GM12878 (cell line): ENCODE data around the gene NTN1. TPM values are rescaled to one million over a fixed set of nuclear protein-coding genes. Genes with fewer than 3 reads are reported as not detected.

Source experiments
- ATAC-seq: fragments of 200-7000 bp; cut with Tn5 transposase; 3 replicates; pipeline ENCODE4 v1.9.1; 2020; ENCODE audit warnings: mild to moderate bottlenecking, moderate library complexity
- BruUV-seq: library from RNA; stranded (reverse); fragments of 400-500 nt; replicated peaks from 2 replicates; lab custom pipeline; 2021; lab: Mats Ljungman, UMichigan
- CTCF ChIA-PET: fragments of 300-600 bp; sonication (Branson Sonifier 250); formaldehyde crosslinking; extraction: SDS; loops from one replicate; lab custom pipeline; 2021; ENCODE audit warnings: inconsistent platforms; lab: Yijun Ruan, JAX
- POLR2A ChIA-PET: fragments of 350-600 bp; formaldehyde crosslinking; extraction: SDS; loops from one replicate; lab custom pipeline; 2021; ENCODE audit warnings: inconsistent platforms; lab: Charles Lee
- RAD21 ChIA-PET: fragments of 300-600 bp; sonication (Branson Sonifier 250); formaldehyde crosslinking; loops from one replicate; lab custom pipeline; 2023; ENCODE audit warnings: antibody characterized with exemption; ENCODE audit not compliant: unreplicated experiment; lab: Charles Lee
- SMC1A ChIA-PET: fragments of 300-600 bp; sonication (Branson Sonifier 250); formaldehyde crosslinking; loops from one replicate; lab custom pipeline; 2023; ENCODE audit not compliant: unreplicated experiment, uncharacterized antibody; lab: Charles Lee
- DNase-seq: peaks from one replicate; pipeline ENCODE4 v3.0.0-alpha.2; 2011; ENCODE audit warnings: low read depth, low spot score
- FAIRE-seq: peaks from 3 replicates; lab custom pipeline; 2011; peaks lifted over from hg19 to GRCh38; lab: Jason Lieb, UNC
- H2AFZ ChIP-seq: 2 replicates; pipeline ENCODE4 v1.6.0; 2011; ENCODE audit warnings: low read depth, low read length, control low read depth; ENCODE audit not compliant: control insufficient read depth
- H3K27ac ChIP-seq: 2 replicates; pipeline ENCODE4 v1.5.1; 2011; ENCODE audit warnings: control low read depth; ENCODE audit not compliant: control insufficient read depth, insufficient read depth
- H3K27me3 ChIP-seq, 2 experiments: replicated peaks in 1 of 2; 2 replicates each; pipeline versions ENCODE4 v1.6.0 to v1.6.1; 2011; ENCODE audit warnings: low read length in 1 of 2; ENCODE audit not compliant: control insufficient read depth in 2 of 2, insufficient read depth in 2 of 2
- H3K36me3 ChIP-seq, 2 experiments: 2 replicates each; pipeline ENCODE4 v1.5.1; 2011; ENCODE audit warnings: low read length in 1 of 2; ENCODE audit not compliant: control insufficient read depth in 2 of 2, insufficient read depth in 2 of 2
- H3K4me1 ChIP-seq: 2 replicates; pipeline ENCODE4 v1.6.1; 2011; ENCODE audit warnings: mild to moderate bottlenecking, low read length, moderate library complexity, mixed read lengths; ENCODE audit not compliant: control insufficient read depth, insufficient read depth
- H3K4me2 ChIP-seq: 2 replicates; pipeline ENCODE4 v1.6.0; 2011; ENCODE audit warnings: control low read depth; ENCODE audit not compliant: control insufficient read depth, insufficient read depth
- H3K4me3 ChIP-seq: fragments of 200-600 bp; sonication (generic); 2 replicates; pipeline ENCODE4 v1.5.1; 2016
- H3K79me2 ChIP-seq: 2 replicates; pipeline ENCODE4 v1.6.0; 2011; ENCODE audit warnings: low read length; ENCODE audit not compliant: control insufficient read depth, insufficient read depth
- H3K9ac ChIP-seq: 2 replicates; pipeline ENCODE4 v1.8.0; 2011; ENCODE audit warnings: low read length, control low read depth, mixed read lengths; ENCODE audit not compliant: control insufficient read depth, insufficient read depth
- H3K9me3 ChIP-seq: replicated peaks from 3 replicates; pipeline ENCODE4 v1.5.1; 2011; ENCODE audit warnings: mild to moderate bottlenecking, low read length; ENCODE audit not compliant: control insufficient read depth, insufficient read depth
- H4K20me1 ChIP-seq: 2 replicates; pipeline ENCODE4 v1.6.0; 2011; ENCODE audit not compliant: control insufficient read depth, insufficient read depth
- CEBPB ChIP-seq, 2 experiments: fragments of 150-350 bp in 1 of 2; IDR thresholded peaks; 2 replicates each; pipeline ENCODE4 v1.6.1; 2012 to 2014; ENCODE audit warnings: low read depth in 2 of 2, low read length in 2 of 2, borderline replicate concordance in 1 of 2, inconsistent platforms in 1 of 2
- ESRRA ChIP-seq: IDR thresholded peaks from 2 replicates; pipeline ENCODE4 v1.6.1; 2012; ENCODE audit warnings: mild to moderate bottlenecking, low read length, improper control_type of control experiment
- IKZF1 ChIP-seq: fragments of 450-650 bp; conservative IDR thresholded peaks from 2 replicates; pipeline ENCODE4 v1.6.1; 2017; ENCODE audit warnings: antibody characterized with exemption, mild to moderate bottlenecking
- IKZF2 ChIP-seq, 2 experiments: fragments of 450-650 bp; IDR thresholded peaks; 2 replicates each; pipeline ENCODE4 v1.6.1; 2017; ENCODE audit warnings: mild to moderate bottlenecking in 2 of 2, moderate library complexity in 2 of 2
- MTA2 ChIP-seq: fragments of 450-650 bp; IDR thresholded peaks from 2 replicates; pipeline ENCODE4 v1.6.1; 2016; ENCODE audit warnings: low read depth, mild to moderate bottlenecking, moderate library complexity
- MTA3 ChIP-seq: IDR thresholded peaks from 2 replicates; pipeline ENCODE4 v1.6.1; 2012; ENCODE audit warnings: low read length, inconsistent platforms, borderline replicate concordance
- NRF1 ChIP-seq: conservative IDR thresholded peaks from 2 replicates; pipeline ENCODE4 v1.6.1; 2011; ENCODE audit warnings: mild to moderate bottlenecking, low read depth, low read length, improper control_type of control experiment
- POLR2AphosphoS5 ChIP-seq: IDR thresholded peaks from 2 replicates; pipeline ENCODE4 v1.6.1; 2011; ENCODE audit warnings: mild to moderate bottlenecking, low read length, inconsistent platforms
- SIN3A ChIP-seq: IDR thresholded peaks from 2 replicates; pipeline ENCODE4 v1.6.1; 2012; ENCODE audit warnings: low read depth, low read length, improper control_type of control experiment
- SPI1 ChIP-seq: IDR thresholded peaks from 2 replicates; pipeline ENCODE4 v1.6.1; 2011; ENCODE audit warnings: low read depth, mild to moderate bottlenecking, low read length, moderate library complexity, borderline replicate concordance; ENCODE audit not compliant: insufficient read depth
- TAF1 ChIP-seq: IDR thresholded peaks from 2 replicates; pipeline ENCODE4 v1.6.1; 2011; ENCODE audit warnings: mild to moderate bottlenecking, low read depth, low read length, borderline replicate concordance
- YY1 ChIP-seq: IDR thresholded peaks from 2 replicates; pipeline ENCODE4 v1.6.1; 2011; ENCODE audit warnings: low read depth, mild to moderate bottlenecking, low read length
- ZNF274 ChIP-seq: IDR thresholded peaks from one replicate; pipeline ENCODE4 v1.8.0; 2011; ENCODE audit not compliant: insufficient read length, insufficient read depth
- ZNF384 ChIP-seq: IDR thresholded peaks from 2 replicates; pipeline ENCODE4 v1.6.1; 2012; ENCODE audit warnings: low read depth, mild to moderate bottlenecking, low read length, improper control_type of control experiment, borderline replicate concordance
- ZSCAN29 ChIP-seq: fragments of 450-650 bp; IDR thresholded peaks from 2 replicates; pipeline ENCODE4 v1.6.1; 2017; ENCODE audit warnings: mild to moderate bottlenecking, moderate library complexity
- WGBS: methylation state at CpG from one replicate; pipeline ENCODE4 v1.1.6; 2016; ENCODE audit warnings: low lambda C conversion rate; ENCODE audit not compliant: insufficient replicate concordance, insufficient coverage; ENCODE audit errors: missing lambda C conversion rate; 5-methylcytosine and 5-hydroxymethylcytosine counted together
- in situ Hi-C: fragments of 300-500 bp; cut with MboI; formaldehyde crosslinking; loops from 9 replicates; pipeline ENCODE4 v1.14.3; 2018; ENCODE audit warnings: mixed read lengths
- intact Hi-C: fragments of 100-400 bp; cut with micrococcal nuclease; formaldehyde crosslinking; loops from one replicate; pipeline ENCODE4 v1.14.2; 2022; ENCODE audit not compliant: unreplicated experiment
- polyA plus RNA-seq, 11 experiments: library from polyadenylated mRNA; depleted of rRNA in 4 of 11; unstranded in 6 of 11; stranded (reverse) in 5 of 11; fragments of >200 nt; fragmentation: Nextera tagmentation in 4 of 11; fragmentation: Illumina TruSeq in 1 of 11; extraction: Ambion mirVana in 4 of 11; extraction: Trizol in 1 of 11; gene quantifications; 1 replicate in 1 of 11; 2 replicates in 10 of 11; pipeline versions ENCODE4 v1.2.1 to v1.2.3, GENCODE V29; 2011 to 2016; ENCODE audit warnings: inconsistent platforms in 2 of 11, missing spikeins in 2 of 11, low read depth in 1 of 11
- total RNA-seq, 4 experiments: library from RNA; depleted of rRNA in 3 of 4; stranded (reverse); fragments of >200 nt in 3 of 4; fragmentation: Illumina TruSeq in 1 of 4; extraction: Trizol in 1 of 4; gene quantifications; 2 replicates each; pipeline versions ENCODE4 v1.2.1 to v1.2.3, GENCODE V29; 2013 to 2021
- TF ChIP-seq, protein P1 (sequence below): fragments of 450-650 bp; IDR thresholded peaks from 2 replicates; pipeline ENCODE4 v1.6.1; 2018; ENCODE audit warnings: mild to moderate bottlenecking, low read depth, moderate library complexity; ENCODE audit not compliant: partially characterized antibody
- TF ChIP-seq, protein P2 (sequence below): fragments of 450-650 bp; IDR thresholded peaks from 2 replicates; pipeline ENCODE4 v1.6.1; 2016; ENCODE audit warnings: mild to moderate bottlenecking
- TF ChIP-seq, protein P3 (sequence below): fragments of 450-650 bp; IDR thresholded peaks from 2 replicates; pipeline ENCODE4 v1.6.1; 2017; ENCODE audit warnings: low read depth, mild to moderate bottlenecking, moderate library complexity

Gene NTN1
- total and polyA plus RNA-seq, 10 of the 15 experiments (the other 5 are each of a cell fraction or from before 2014, with no cell fraction given): 0.02 to 0.89 (median 0.35) TPM

DNA sequence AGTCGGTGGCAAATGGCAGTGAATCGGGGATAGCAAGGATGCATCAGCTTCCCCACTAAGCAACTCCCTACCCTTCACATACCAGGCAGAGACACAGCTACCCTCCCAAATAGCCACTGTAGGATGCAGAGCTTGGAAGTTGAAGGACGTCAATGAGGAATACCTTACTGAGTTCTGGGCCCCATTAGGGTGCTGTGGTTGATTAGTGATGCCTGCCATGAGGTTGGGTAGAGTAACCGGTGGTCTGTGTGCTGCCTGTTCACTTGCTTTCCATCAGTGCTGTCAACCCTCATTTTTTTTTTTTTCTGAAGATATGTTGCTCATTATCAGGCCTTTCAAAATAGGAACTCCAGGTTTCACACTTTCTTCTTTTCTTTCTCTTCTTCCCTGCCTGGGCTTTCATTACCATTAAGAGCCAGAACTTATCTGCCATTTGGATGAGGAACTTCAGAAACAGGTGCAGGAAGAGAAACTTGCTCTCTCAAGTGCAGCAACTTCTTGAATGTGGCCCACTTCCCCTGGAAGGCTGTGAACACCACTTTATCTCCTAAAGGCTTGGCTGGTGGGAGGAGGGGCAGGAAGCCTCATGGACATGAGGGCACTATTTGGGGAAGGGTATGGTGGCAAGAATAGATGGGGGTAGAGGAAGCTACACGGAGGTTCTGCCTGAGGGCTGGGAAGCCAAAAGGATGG, 183.5 kb downstream of the NTN1 start:
- ChIA-PET RAD21 (no interaction called here), CTCF (interaction anchor here (0.6 to 0.8 kb wide), 3 partner anchors 9 to 1008 kb away, joined by 3 to 4 read pairs (median 4); no protein-coding TSS in a partner anchor), SMC1A (interaction anchor here (0.7 to 1.1 kb wide), 2 partner anchors 9 to 84 kb away, joined by 3 read pairs; no protein-coding TSS in a partner anchor), POLR2A (interaction anchor here (1.2 kb wide), 1 partner anchor 13 kb away, joined by 3 read pairs; no protein-coding TSS in a partner anchor)
- WGBS: 47% methylated on average over 4 of the region's 5 CpGs
- Histone ChIP-seq H3K4me1 (peaks cover 14% of the 10 kb centered on the region), H4K20me1 (no peaks in the 10 kb centered on the region), H3K27me3 (no peaks in the 10 kb centered on the region; a peak in 1 of 4 replicates), H3K4me3 (no peak overlapping the region), H2AFZ (no peak overlapping the region), H3K36me3 (no peaks in the 10 kb centered on the region), H3K79me2 (no peaks in the 10 kb centered on the region), H3K9me3 (no peaks in the 10 kb centered on the region; the same call in 2 of the 3 replicates), H3K9ac (no peak overlapping the region), H3K27ac (no peak overlapping the region), H3K4me2 (no peak overlapping the region)
- no peak for DNase-seq
- in situ Hi-C loops (no loop called here), intact Hi-C loops (no loop called here)
- BruUV-seq: no TSS peak
- FAIRE-seq: no peak
- no peak for ATAC-seq
- peak in 1 of 2 experiments; percentile 19; a peak in 2 of 4 replicates for TF ChIP-seq IKZF2 (IDR thresholded peaks at IDR 0.05)
- TF ChIP-seq, protein P1, sequence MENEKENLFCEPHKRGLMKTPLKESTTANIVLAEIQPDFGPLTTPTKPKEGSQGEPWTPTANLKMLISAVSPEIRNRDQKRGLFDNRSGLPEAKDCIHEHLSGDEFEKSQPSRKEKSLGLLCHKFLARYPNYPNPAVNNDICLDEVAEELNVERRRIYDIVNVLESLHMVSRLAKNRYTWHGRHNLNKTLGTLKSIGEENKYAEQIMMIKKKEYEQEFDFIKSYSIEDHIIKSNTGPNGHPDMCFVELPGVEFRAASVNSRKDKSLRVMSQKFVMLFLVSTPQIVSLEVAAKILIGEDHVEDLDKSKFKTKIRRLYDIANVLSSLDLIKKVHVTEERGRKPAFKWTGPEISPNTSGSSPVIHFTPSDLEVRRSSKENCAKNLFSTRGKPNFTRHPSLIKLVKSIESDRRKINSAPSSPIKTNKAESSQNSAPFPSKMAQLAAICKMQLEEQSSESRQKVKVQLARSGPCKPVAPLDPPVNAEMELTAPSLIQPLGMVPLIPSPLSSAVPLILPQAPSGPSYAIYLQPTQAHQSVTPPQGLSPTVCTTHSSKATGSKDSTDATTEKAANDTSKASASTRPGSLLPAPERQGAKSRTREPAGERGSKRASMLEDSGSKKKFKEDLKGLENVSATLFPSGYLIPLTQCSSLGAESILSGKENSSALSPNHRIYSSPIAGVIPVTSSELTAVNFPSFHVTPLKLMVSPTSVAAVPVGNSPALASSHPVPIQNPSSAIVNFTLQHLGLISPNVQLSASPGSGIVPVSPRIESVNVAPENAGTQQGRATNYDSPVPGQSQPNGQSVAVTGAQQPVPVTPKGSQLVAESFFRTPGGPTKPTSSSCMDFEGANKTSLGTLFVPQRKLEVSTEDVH: no peak
- no peak for TF ChIP-seq ESRRA
- no peak for TF ChIP-seq ZNF274
- peak; percentile 39; the same call in 1 of the 2 replicates for TF ChIP-seq IKZF1
- peak; percentile 47; the same call in 1 of the 2 replicates for TF ChIP-seq SPI1
- TF ChIP-seq YY1: 0 out of 2 replicates have a peak, but pooled peaks have one; percentile 8
- TF ChIP-seq TAF1: no peak
- no peak for TF ChIP-seq SIN3A
- TF ChIP-seq ZSCAN29: no peak
- no peak for TF ChIP-seq ZNF384
- no peak for TF ChIP-seq NRF1
- TF ChIP-seq, protein P2, sequence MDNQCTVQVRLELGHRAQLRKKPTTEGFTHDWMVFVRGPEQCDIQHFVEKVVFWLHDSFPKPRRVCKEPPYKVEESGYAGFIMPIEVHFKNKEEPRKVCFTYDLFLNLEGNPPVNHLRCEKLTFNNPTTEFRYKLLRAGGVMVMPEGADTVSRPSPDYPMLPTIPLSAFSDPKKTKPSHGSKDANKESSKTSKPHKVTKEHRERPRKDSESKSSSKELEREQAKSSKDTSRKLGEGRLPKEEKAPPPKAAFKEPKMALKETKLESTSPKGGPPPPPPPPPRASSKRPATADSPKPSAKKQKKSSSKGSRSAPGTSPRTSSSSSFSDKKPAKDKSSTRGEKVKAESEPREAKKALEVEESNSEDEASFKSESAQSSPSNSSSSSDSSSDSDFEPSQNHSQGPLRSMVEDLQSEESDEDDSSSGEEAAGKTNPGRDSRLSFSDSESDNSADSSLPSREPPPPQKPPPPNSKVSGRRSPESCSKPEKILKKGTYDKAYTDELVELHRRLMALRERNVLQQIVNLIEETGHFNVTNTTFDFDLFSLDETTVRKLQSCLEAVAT: peak; percentile 96
- TF ChIP-seq, protein P3, sequence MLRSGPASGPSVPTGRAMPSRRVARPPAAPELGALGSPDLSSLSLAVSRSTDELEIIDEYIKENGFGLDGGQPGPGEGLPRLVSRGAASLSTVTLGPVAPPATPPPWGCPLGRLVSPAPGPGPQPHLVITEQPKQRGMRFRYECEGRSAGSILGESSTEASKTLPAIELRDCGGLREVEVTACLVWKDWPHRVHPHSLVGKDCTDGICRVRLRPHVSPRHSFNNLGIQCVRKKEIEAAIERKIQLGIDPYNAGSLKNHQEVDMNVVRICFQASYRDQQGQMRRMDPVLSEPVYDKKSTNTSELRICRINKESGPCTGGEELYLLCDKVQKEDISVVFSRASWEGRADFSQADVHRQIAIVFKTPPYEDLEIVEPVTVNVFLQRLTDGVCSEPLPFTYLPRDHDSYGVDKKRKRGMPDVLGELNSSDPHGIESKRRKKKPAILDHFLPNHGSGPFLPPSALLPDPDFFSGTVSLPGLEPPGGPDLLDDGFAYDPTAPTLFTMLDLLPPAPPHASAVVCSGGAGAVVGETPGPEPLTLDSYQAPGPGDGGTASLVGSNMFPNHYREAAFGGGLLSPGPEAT: 0 out of 2 replicates have a peak, but pooled peaks have one; percentile 31
- no peak for TF ChIP-seq MTA3
- no peak for TF ChIP-seq POLR2AphosphoS5
- TF ChIP-seq CEBPB (IDR thresholded peaks at IDR 0.05; ENCODE audit: borderline replicate concordance in 1 of 2, low read depth in 2 of 2, low read length in 2 of 2): no peak
- no peak for TF ChIP-seq MTA2
